AG04450 (cell line): Measurements from ENCODE around the gene CASP2. TPM values are rescaled to one million over a fixed set of nuclear protein-coding genes. Genes with fewer than 3 reads are reported as not detected.
"Not testable (repeated sequence)": the region's sequence is repeated elsewhere in the genome, so short reads cannot be mapped to it uniquely, and the experiment has no call there.

Experiments used
- CTCF ChIA-PET: fragments of 300-600, 350-600 bp; formaldehyde crosslinking; extraction: SDS; loops from one replicate; lab custom pipeline; 2022; ENCODE audit warnings: antibody characterized with exemption, inconsistent platforms; lab: Charles Lee
- POLR2A ChIA-PET: fragments of 350-600 bp; formaldehyde crosslinking; extraction: SDS; loops from one replicate; lab custom pipeline; 2021; ENCODE audit warnings: antibody characterized with exemption, inconsistent platforms; lab: Yijun Ruan, JAX
- DNase-seq: peaks from one replicate; pipeline ENCODE4 v3.0.0-alpha.2; 2011; ENCODE audit warnings: low read depth, low spot score
- H3K27ac ChIP-seq: one replicate; pipeline ENCODE4 v1.5.1; 2012; ENCODE audit warnings: low read depth, low read length, control low read depth
- H3K27me3 ChIP-seq: one replicate; pipeline ENCODE4 v1.6.0; 2012; ENCODE audit warnings: low read length; ENCODE audit not compliant: control insufficient read depth, insufficient read depth
- H3K4me3 ChIP-seq: 2 replicates; pipeline ENCODE4 v1.5.1; 2011; ENCODE audit warnings: mild to moderate bottlenecking, low read depth, low read length, control low read depth
- H3K9me3 ChIP-seq: 2 replicates; pipeline ENCODE4 v1.5.1; 2012; ENCODE audit warnings: low read length; ENCODE audit not compliant: control insufficient read depth, insufficient read depth
- polyA plus RNA-seq: library from polyadenylated mRNA; depleted of rRNA; stranded (reverse); fragments of >200 nt; gene quantifications from 2 replicates; pipeline ENCODE4 v1.2.3, GENCODE V29; 2011
- TF ChIP-seq, protein P1 (sequence below): IDR thresholded peaks from 2 replicates; pipeline ENCODE4 v1.5.1; 2011; ENCODE audit warnings: low read depth, low read length, control low read depth, inconsistent platforms

CASP2 gene
- polyA plus RNA-seq, 1 experiment, result 21.8 TPM

DNA sequence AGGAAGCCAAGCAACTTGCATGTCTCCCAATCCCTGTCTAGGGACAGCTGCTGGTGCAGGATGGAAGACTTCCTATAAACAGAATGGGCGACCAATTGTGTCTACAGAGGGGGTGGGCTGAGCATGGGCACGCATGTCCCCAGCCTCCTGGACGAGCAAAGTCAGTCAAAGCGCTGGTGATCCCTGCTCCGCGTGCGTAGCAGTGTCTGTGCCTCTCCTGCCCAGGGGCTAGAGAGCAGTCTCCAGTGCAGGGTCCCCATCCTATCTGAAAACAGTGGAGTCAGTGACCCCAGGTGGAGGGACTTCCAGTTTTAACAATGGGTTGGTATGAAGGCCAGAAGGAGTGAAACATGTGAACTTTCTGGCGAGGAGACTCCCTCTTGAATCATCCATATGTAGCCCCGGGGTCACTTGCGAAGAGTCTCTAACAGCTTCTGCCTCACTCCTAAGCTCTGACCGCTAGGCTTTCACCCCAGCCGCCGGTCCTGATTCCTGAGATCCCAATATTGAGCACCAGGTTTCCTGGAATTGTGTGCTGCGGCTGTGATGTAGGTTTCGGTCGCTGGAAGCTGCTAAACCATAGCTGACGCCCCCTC lies 714 bp upstream of the CASP2 start:
- H3K27ac ChIP-seq, result no peak overlapping the region
- CTCF ChIA-PET, result interaction anchor here (0.9 to 1.7 kb wide), 8 partner anchors 8 to 93 kb away, joined by 3 to 11 read pairs (median 5); partner anchors contain the start of genes GSTK1 and ZYX
- POLR2A ChIA-PET, result interaction anchor here (0.6 to 1.5 kb wide), 13 partner anchors 8 to 110 kb away, joined by 3 to 9 read pairs (median 4); partner anchors contain the start of genes GSTK1 and ZYX

DNA sequence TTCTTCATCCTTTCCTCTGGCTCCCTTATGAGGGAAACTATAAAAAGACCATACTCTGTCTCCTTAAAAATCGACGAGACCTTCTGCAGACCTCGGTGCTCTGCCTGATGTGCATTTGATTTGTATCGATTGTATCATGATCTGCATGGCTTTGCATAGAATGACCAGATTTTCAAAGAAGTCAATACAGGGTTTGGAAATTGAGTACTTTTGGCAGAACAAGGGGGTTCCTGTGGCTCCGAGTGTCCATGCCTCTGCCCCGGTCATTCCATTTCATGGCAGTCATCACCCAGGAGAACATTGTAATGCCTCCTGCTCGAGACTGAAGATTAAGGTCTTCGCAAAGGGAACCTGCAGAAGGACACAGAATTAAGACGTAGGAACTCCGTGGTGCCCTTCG lies 685 bp downstream of the CASP2 start:
- TF ChIP-seq, protein P1, sequence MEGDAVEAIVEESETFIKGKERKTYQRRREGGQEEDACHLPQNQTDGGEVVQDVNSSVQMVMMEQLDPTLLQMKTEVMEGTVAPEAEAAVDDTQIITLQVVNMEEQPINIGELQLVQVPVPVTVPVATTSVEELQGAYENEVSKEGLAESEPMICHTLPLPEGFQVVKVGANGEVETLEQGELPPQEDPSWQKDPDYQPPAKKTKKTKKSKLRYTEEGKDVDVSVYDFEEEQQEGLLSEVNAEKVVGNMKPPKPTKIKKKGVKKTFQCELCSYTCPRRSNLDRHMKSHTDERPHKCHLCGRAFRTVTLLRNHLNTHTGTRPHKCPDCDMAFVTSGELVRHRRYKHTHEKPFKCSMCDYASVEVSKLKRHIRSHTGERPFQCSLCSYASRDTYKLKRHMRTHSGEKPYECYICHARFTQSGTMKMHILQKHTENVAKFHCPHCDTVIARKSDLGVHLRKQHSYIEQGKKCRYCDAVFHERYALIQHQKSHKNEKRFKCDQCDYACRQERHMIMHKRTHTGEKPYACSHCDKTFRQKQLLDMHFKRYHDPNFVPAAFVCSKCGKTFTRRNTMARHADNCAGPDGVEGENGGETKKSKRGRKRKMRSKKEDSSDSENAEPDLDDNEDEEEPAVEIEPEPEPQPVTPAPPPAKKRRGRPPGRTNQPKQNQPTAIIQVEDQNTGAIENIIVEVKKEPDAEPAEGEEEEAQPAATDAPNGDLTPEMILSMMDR, result no peak
- no peak for DNase-seq
- Histone ChIP-seq H3K4me3 (peak overlapping the region; percentile 79), H3K27ac (peak overlapping the region; percentile 61), H3K9me3 (peaks cover 8% of the 10 kb centered on the region), H3K27me3 (no peaks in the 10 kb centered on the region)
- ChIA-PET POLR2A (interaction anchor here (1.0 to 1.5 kb wide), 4 partner anchors 9 to 103 kb away, joined by 3 to 6 read pairs (median 5); partner anchors contain the start of gene GSTK1), CTCF (interaction anchor here (0.6 to 1.7 kb wide), 4 partner anchors 12 to 128 kb away, joined by 3 to 11 read pairs (median 4); partner anchors contain the start of genes GSTK1 and ZYX)

More for the DNA sequence above, 714 bp upstream of the CASP2 start:
- Histone ChIP-seq H3K4me3 (peak overlapping the region; percentile 45), H3K9me3 (peaks cover 8% of the 10 kb centered on the region), H3K27me3 (no peaks in the 10 kb centered on the region)
- DNase-seq, result no peak
- TF ChIP-seq, protein P1, result no peak

DNA sequence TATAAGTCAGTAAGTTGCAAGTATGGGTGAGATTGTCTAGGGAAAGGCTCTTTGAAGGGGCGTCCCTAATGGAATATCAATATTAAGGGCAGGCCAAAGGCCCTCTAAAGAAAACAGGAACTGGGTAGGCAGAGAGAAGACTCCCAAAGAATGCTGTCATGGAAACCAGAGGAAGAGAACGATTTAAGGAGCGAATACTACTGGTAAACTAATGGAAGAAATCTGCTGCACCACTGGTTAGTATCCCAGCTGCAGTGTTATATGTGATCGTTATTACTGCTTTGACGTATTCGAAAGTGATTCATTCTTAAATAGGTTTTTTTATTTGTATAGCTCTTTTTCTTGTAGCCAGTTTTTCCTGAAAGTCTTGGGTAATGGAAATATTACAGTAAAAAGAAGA lies 1.3 kb downstream of the CASP2 start:
- no peak overlapping the region for H3K27ac ChIP-seq
- peaks cover 8% of the 10 kb centered on the region for H3K9me3 ChIP-seq
- ChIA-PET CTCF (interaction anchor here (0.5 to 2.1 kb wide), 5 partner anchors 10 to 91 kb away, joined by 3 to 16 read pairs (median 4); no protein-coding TSS in a partner anchor), POLR2A (no interaction called here)
- TF ChIP-seq, protein P1, result no peak
- no peaks in the 10 kb centered on the region for H3K27me3 ChIP-seq
- no peak for DNase-seq
- H3K4me3 ChIP-seq, result peak overlapping the region; percentile 79

DNA sequence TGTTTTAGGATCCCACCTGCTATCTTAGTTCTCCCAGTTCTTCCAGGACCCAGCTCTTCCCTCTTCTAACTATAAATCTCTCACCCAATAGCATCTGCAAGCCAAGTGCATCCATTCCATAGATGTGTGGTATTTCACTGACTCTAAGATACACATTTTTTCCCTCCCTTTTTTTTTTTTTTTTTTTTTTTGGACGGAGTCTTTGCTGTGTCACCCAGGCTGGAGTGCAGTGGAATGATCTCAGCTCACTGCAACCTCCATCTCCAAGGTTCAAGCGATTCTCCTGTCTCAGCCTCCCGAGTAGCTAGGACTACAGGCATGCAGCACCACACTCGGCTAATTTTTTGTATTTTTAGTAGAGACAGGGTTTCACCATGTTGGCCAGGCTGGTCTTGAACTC lies 1.7 kb downstream of the CASP2 start:
- DNase-seq, H3K9me3 ChIP-seq, H3K27ac ChIP-seq, POLR2A ChIA-PET, H3K27me3 ChIP-seq: not testable (repeated sequence)
- peak overlapping the region; percentile 79 for H3K4me3 ChIP-seq
- CTCF ChIA-PET, result interaction anchor here (0.7 to 2.1 kb wide), 4 partner anchors 10 to 74 kb away, joined by 3 to 16 read pairs (median 6); no protein-coding TSS in a partner anchor

DNA sequence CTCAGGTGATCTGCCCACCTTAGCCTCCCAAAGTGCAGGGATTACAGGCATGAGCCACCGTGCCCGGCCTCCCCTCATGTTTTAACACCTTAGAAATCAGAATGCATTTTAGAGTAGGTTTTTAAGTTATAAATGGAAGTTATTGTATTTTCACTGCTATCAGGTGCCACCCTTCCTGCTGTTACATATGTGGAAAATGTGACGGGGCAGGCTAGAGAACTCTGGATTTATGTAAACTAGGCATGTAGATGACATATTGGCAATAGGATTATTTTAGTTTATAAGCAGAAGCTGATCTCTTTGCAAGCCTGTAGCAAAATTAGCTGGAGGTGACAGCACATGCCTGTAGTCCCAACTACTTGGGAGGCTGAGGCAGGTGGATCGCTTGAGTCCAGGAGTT lies 2.1 kb downstream of the CASP2 start:
- H3K4me3 ChIP-seq, result peak overlapping the region; percentile 10; the same call in 1 of the 2 replicates
- ChIA-PET CTCF (interaction anchor here (0.7 to 2.1 kb wide), 3 partner anchors 9 to 50 kb away, joined by 3 to 9 read pairs (median 3); no protein-coding TSS in a partner anchor), POLR2A (no interaction called here)
- no peaks in the 10 kb centered on the region for H3K27me3 ChIP-seq
- H3K27ac ChIP-seq, result peak overlapping the region; percentile 31
- TF ChIP-seq, protein P1, result no peak
- H3K9me3 ChIP-seq, result peaks cover 8% of the 10 kb centered on the region
- DNase-seq, result no peak
